ENCODE measurements around the gene DLX6. TPM values are rescaled to one million over a fixed set of nuclear protein-coding genes. Genes with fewer than 3 reads are reported as not detected.

DLX6 gene
- total RNA-seq, 1 experiment from 2014 or later = 17.9 TPM

- DNase-seq (ENCODE audit: low spot score) = no peak
- POLR2A ChIA-PET (ENCODE audit: low non-redundant PET) = no interaction called here
- H3K36me3 ChIP-seq (ENCODE audit: insufficient read depth, low read length, poor library complexity, severe bottlenecking) = no peaks in the 10 kb centered on the region
- intact Hi-C loops (cut with micrococcal nuclease; ENCODE audit: unreplicated experiment) = no loop called here
- TF ChIP-seq EZH2 (IDR thresholded peaks at IDR 0.05; ENCODE audit: borderline replicate concordance, low read depth, low read length, poor library complexity, severe bottlenecking) = no peak
- no peak for TF ChIP-seq CTCF (conservative IDR thresholded peaks at IDR 0.05; ENCODE audit: low read depth, low read length)
- CTCF ChIA-PET = no interaction called here
- no peaks in the 10 kb centered on the region for H3K27me3 ChIP-seq (replicated peaks; ENCODE audit: insufficient read depth, low read depth, low read length, poor library complexity)
- H3K4me3 ChIP-seq (ENCODE audit: low read depth, low read length, poor library complexity, severe bottlenecking) = no peak overlapping the region
- no TSS peak for BruUV-seq (replicated peaks)
- no peak overlapping the region for H3K27ac ChIP-seq (ENCODE audit: low read depth, low read length, poor library complexity, severe bottlenecking)
- peaks cover 18% of the 10 kb centered on the region for H3K4me1 ChIP-seq (ENCODE audit: insufficient read depth, low read length, poor library complexity, severe bottlenecking)
- no peaks in the 10 kb centered on the region for H3K9me3 ChIP-seq (ENCODE audit: low read depth, low read length, poor library complexity, severe bottlenecking)
Observed at GRCh38 chr7:96998744-96999143, 6.6 kb upstream of the DLX6 start.

- CTCF ChIA-PET = no interaction called here
- no TSS peak for BruUV-seq (replicated peaks)
Observed at GRCh38 chr7:97001221-97001620, 4.1 kb upstream of the DLX6 start.

GRCh38 chr7:97001656-97002554 lies 3.4 kb upstream of the DLX6 start:
- no peak for DNase-seq (ENCODE audit: low spot score)
- Histone ChIP-seq H3K4me1 (ENCODE audit: insufficient read depth, low read length, poor library complexity, severe bottlenecking) (peaks cover 15% of the 10 kb centered on the region), H3K9me3 (ENCODE audit: low read depth, low read length, poor library complexity, severe bottlenecking) (no peaks in the 10 kb centered on the region), H3K36me3 (ENCODE audit: insufficient read depth, low read length, poor library complexity, severe bottlenecking) (no peaks in the 10 kb centered on the region), H3K4me3 (ENCODE audit: low read depth, low read length, poor library complexity, severe bottlenecking) (no peak overlapping the region), H3K27me3 (replicated peaks; ENCODE audit: insufficient read depth, low read depth, low read length, poor library complexity) (no peaks in the 10 kb centered on the region), H3K27ac (ENCODE audit: low read depth, low read length, poor library complexity, severe bottlenecking) (no peak overlapping the region)
- BruUV-seq (replicated peaks) = no TSS peak
- CTCF ChIA-PET = no interaction called here
- intact Hi-C loops (cut with micrococcal nuclease; ENCODE audit: unreplicated experiment) = loop anchor here (10.0 kb wide), 1 partner anchor 57 kb away; no protein-coding TSS in a partner anchor
- TF ChIP-seq CTCF (conservative IDR thresholded peaks at IDR 0.05; ENCODE audit: low read depth, low read length) (no peak), EZH2 (IDR thresholded peaks at IDR 0.05; ENCODE audit: borderline replicate concordance, low read depth, low read length, poor library complexity, severe bottlenecking) (no peak)
- POLR2A ChIA-PET (ENCODE audit: low non-redundant PET) = no interaction called here

More at GRCh38 chr7:97001221-97001620, 4.1 kb upstream of the DLX6 start:
- H3K9me3 ChIP-seq (ENCODE audit: low read depth, low read length, poor library complexity, severe bottlenecking) = no peaks in the 10 kb centered on the region
- peaks cover 18% of the 10 kb centered on the region for H3K4me1 ChIP-seq (ENCODE audit: insufficient read depth, low read length, poor library complexity, severe bottlenecking)
- intact Hi-C loops (cut with micrococcal nuclease; ENCODE audit: unreplicated experiment) = loop anchor here (10.0 kb wide), 1 partner anchor 56 kb away; no protein-coding TSS in a partner anchor
- no peak overlapping the region for H3K27ac ChIP-seq (ENCODE audit: low read depth, low read length, poor library complexity, severe bottlenecking)
- H3K36me3 ChIP-seq (ENCODE audit: insufficient read depth, low read length, poor library complexity, severe bottlenecking) = no peaks in the 10 kb centered on the region
- DNase-seq (ENCODE audit: low spot score) = no peak
- H3K4me3 ChIP-seq (ENCODE audit: low read depth, low read length, poor library complexity, severe bottlenecking) = no peak overlapping the region
- POLR2A ChIA-PET (ENCODE audit: low non-redundant PET) = no interaction called here
- H3K27me3 ChIP-seq (replicated peaks; ENCODE audit: insufficient read depth, low read depth, low read length, poor library complexity) = no peaks in the 10 kb centered on the region
- no peak for TF ChIP-seq CTCF (conservative IDR thresholded peaks at IDR 0.05; ENCODE audit: low read depth, low read length)
- no peak for TF ChIP-seq EZH2 (IDR thresholded peaks at IDR 0.05; ENCODE audit: borderline replicate concordance, low read depth, low read length, poor library complexity, severe bottlenecking)
